K562 (cell line): ENCODE measurements around the gene MXD3.

ENCODE experiments used
- ATF1 ChIP-seq, 2 experiments: fragments of 450-650 bp in 1 of 2; IDR thresholded peaks; 2 replicates each; pipeline ENCODE4 v1.6.1; 2016; ENCODE audit warnings: missing compliant biosample characterization in 1 of 2, missing genetic modification characterization in 1 of 2
- GTF2F1 ChIP-seq: IDR thresholded peaks from 2 replicates; pipeline ENCODE4 v1.6.1; 2011; ENCODE audit warnings: low read depth, low read length, improper control_type of control experiment
- HCFC1 ChIP-seq: IDR thresholded peaks from 2 replicates; pipeline ENCODE4 v1.6.1; 2012; ENCODE audit warnings: low read depth, low read length, improper control_type of control experiment
- MBD1 ChIP-seq: fragments of 250-450 bp; sonication (Bioruptor Pico); IDR thresholded peaks from 2 replicates; pipeline ENCODE4 v1.8.0; 2022; ENCODE audit warnings: inconsistent platforms
- MIER1 ChIP-seq: fragments of 450-650 bp; IDR thresholded peaks from 2 replicates; pipeline ENCODE4 v1.6.1; 2016; ENCODE audit warnings: antibody characterized with exemption, mild to moderate bottlenecking, low read depth
- PBX2 ChIP-seq, 2 experiments: IDR thresholded peaks in 1 of 2; conservative IDR thresholded peaks in 1 of 2; 2 replicates each; pipeline ENCODE4 v1.6.1; 2016; ENCODE audit warnings: low read depth in 2 of 2, mild to moderate bottlenecking in 1 of 2, missing compliant biosample characterization in 1 of 2, missing genetic modification characterization in 1 of 2, moderate library complexity in 1 of 2
- POLR2A ChIP-seq: fragments of 450-650 bp; conservative IDR thresholded peaks from 2 replicates; pipeline ENCODE4 v1.6.1; 2016
- PURB ChIP-seq: sonication (generic); formaldehyde crosslinking; IDR thresholded peaks from 2 replicates; pipeline ENCODE4 v1.9.0; 2021; ENCODE audit warnings: low read depth, mild to moderate bottlenecking, missing genetic modification reagents
- SREBF2 ChIP-seq: sonication (generic); formaldehyde crosslinking; IDR thresholded peaks from 2 replicates; pipeline ENCODE4 v1.4.0; 2020; ENCODE audit warnings: mild to moderate bottlenecking, missing genetic modification reagents
- WHSC1 ChIP-seq: IDR thresholded peaks from one replicate; pipeline ENCODE4 v1.6.1; 2012; ENCODE audit warnings: low read length, control low read depth, inconsistent platforms
- TF ChIP-seq, protein P1 (sequence below): IDR thresholded peaks from 2 replicates; pipeline ENCODE4 v1.6.1; 2011; ENCODE audit warnings: borderline replicate concordance, low read depth, mild to moderate bottlenecking, moderate library complexity, low read length; ENCODE audit not compliant: insufficient read depth, poor library complexity, severe bottlenecking
- TF ChIP-seq, protein P2 (sequence below): sonication (generic); formaldehyde crosslinking; IDR thresholded peaks from 2 replicates; pipeline ENCODE4 v1.8.0; 2022; ENCODE audit warnings: mild to moderate bottlenecking, low read depth, missing genetic modification reagents

- TF ChIP-seq HCFC1 = no peak
- TF ChIP-seq WHSC1 = no peak
- TF ChIP-seq ATF1 (CRISPR knock-in tag; IDR thresholded peaks at IDR 0.05) = no peak
- no peak for TF ChIP-seq ATF1 (tag; IDR thresholded peaks at IDR 0.05)
- TF ChIP-seq, protein P1, sequence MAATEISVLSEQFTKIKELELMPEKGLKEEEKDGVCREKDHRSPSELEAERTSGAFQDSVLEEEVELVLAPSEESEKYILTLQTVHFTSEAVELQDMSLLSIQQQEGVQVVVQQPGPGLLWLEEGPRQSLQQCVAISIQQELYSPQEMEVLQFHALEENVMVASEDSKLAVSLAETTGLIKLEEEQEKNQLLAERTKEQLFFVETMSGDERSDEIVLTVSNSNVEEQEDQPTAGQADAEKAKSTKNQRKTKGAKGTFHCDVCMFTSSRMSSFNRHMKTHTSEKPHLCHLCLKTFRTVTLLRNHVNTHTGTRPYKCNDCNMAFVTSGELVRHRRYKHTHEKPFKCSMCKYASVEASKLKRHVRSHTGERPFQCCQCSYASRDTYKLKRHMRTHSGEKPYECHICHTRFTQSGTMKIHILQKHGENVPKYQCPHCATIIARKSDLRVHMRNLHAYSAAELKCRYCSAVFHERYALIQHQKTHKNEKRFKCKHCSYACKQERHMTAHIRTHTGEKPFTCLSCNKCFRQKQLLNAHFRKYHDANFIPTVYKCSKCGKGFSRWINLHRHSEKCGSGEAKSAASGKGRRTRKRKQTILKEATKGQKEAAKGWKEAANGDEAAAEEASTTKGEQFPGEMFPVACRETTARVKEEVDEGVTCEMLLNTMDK = no peak
- no peak for TF ChIP-seq MIER1
- TF ChIP-seq SREBF2 (CRISPR knock-in tag) = no peak
- TF ChIP-seq POLR2A = no peak
- no peak for TF ChIP-seq GTF2F1
- TF ChIP-seq PBX2 (CRISPR knock-in tag; IDR thresholded peaks at IDR 0.05; ENCODE audit: low read depth) = no peak
- no peak for TF ChIP-seq PBX2 (tag; conservative IDR thresholded peaks at IDR 0.05; ENCODE audit: low read depth)
- no peak for TF ChIP-seq MBD1
- no peak for TF ChIP-seq PURB (CRISPR knock-in tag)
- TF ChIP-seq, protein P2, sequence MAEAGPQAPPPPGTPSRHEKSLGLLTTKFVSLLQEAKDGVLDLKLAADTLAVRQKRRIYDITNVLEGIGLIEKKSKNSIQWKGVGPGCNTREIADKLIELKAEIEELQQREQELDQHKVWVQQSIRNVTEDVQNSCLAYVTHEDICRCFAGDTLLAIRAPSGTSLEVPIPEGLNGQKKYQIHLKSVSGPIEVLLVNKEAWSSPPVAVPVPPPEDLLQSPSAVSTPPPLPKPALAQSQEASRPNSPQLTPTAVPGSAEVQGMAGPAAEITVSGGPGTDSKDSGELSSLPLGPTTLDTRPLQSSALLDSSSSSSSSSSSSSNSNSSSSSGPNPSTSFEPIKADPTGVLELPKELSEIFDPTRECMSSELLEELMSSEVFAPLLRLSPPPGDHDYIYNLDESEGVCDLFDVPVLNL (CRISPR knock-in tag) = no peak
Measured at GRCh38 chr5:177319913-177320588, 8.4 kb upstream of the MXD3 start.
